NT2/D1 (cell line): Measurements from ENCODE around the gene NCAN.
"Not testable (repeated sequence)": the region's sequence is repeated elsewhere in the genome, so short reads cannot be mapped to it uniquely, and the experiment has no call there.

Experiments
- DNase-seq: peaks from one replicate; pipeline ENCODE4 v3.0.0-alpha.2; 2011; ENCODE audit warnings: low read depth, low spot score
- H3K27me3 ChIP-seq: 2 replicates; pipeline ENCODE4 v1.6.0; 2011; ENCODE audit warnings: mild to moderate bottlenecking; ENCODE audit not compliant: insufficient read length, insufficient read depth
- H3K36me3 ChIP-seq: 2 replicates; pipeline ENCODE4 v1.6.1; 2011; ENCODE audit warnings: mild to moderate bottlenecking, low read length, mixed read lengths; ENCODE audit not compliant: insufficient read depth, insufficient read length
- H3K4me1 ChIP-seq: 2 replicates; pipeline ENCODE4 v1.5.1; 2011; ENCODE audit not compliant: insufficient read depth, insufficient read length
- H3K4me3 ChIP-seq: 2 replicates; pipeline ENCODE4 v1.5.1; 2011; ENCODE audit warnings: low read depth; ENCODE audit not compliant: insufficient read length
- H3K9ac ChIP-seq: 2 replicates; pipeline ENCODE4 v1.6.0; 2011; ENCODE audit warnings: low read depth; ENCODE audit not compliant: insufficient read length
- H3K9me3 ChIP-seq: 2 replicates; pipeline ENCODE4 v1.5.1; 2011; ENCODE audit warnings: mild to moderate bottlenecking, low read length; ENCODE audit not compliant: insufficient read depth
- SUZ12 ChIP-seq: IDR thresholded peaks from 2 replicates; pipeline ENCODE4 v1.6.1; 2011; ENCODE audit not compliant: insufficient read length, insufficient read depth; ENCODE audit errors: extremely low read depth
- YY1 ChIP-seq: IDR thresholded peaks from 2 replicates; pipeline ENCODE4 v1.6.1; 2011; ENCODE audit not compliant: insufficient read length, insufficient read depth
- ZNF274 ChIP-seq: IDR thresholded peaks from 2 replicates; pipeline ENCODE4 v1.6.1; 2011; ENCODE audit warnings: mild to moderate bottlenecking, low read depth, low read length

The NCAN gene

DNA sequence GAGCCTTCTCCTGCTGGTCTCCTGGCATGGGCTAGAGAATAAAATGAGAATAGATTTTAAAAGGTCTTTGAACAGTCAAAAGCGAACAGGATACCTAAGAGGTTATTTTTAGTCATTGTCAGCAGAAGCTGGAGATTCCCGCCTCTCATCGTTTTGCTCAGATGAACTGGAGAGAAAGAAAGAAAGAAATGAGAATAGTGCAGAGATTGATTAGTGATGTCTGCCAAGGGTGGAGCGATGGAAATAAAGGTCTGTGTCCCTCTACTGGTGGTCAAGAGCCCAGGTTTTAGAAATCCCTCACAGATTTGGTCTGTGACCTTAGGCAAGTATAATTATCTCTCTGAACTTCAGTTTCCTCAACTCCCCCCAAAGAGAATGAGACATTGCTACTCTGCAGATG lies 5.3 kb downstream of the NCAN start:
- TF ChIP-seq YY1, result no peak
- TF ChIP-seq SUZ12, result no peak
- TF ChIP-seq ZNF274, result no peak
- H3K9me3 ChIP-seq, result no peaks in the 10 kb centered on the region
- peaks cover 8% of the 10 kb centered on the region for H3K4me1 ChIP-seq
- DNase-seq, result no peak
- H3K36me3 ChIP-seq, result no peaks in the 10 kb centered on the region
- no peak overlapping the region for H3K4me3 ChIP-seq
- H3K9ac ChIP-seq, result no peak overlapping the region
- H3K27me3 ChIP-seq, result peaks cover 40% of the 10 kb centered on the region

DNA sequence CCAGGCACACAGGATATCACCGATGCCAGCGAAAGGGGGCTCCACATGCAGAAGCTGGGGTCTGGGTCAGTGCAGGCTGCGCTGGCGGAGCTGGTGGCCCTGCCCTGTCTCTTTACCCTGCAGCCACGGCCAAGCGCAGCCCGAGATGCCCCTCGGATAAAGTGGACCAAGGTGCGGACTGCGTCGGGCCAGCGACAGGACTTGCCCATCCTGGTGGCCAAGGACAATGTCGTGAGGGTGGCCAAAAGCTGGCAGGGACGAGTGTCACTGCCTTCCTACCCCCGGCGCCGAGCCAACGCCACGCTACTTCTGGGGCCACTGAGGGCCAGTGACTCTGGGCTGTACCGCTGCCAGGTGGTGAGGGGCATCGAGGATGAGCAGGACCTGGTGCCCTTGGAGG lies 7.2 kb downstream of the NCAN start:
- no peak for TF ChIP-seq SUZ12
- no peak for TF ChIP-seq ZNF274
- TF ChIP-seq YY1, result no peak
- H3K4me1 ChIP-seq, result peaks cover 2% of the 10 kb centered on the region
- H3K9ac ChIP-seq, result no peak overlapping the region
- no peaks in the 10 kb centered on the region for H3K36me3 ChIP-seq
- no peak overlapping the region for H3K4me3 ChIP-seq
- H3K9me3 ChIP-seq, result peaks cover 2% of the 10 kb centered on the region; the same call in 1 of the 2 replicates
- DNase-seq, result no peak
- H3K27me3 ChIP-seq, result peaks cover 26% of the 10 kb centered on the region

DNA sequence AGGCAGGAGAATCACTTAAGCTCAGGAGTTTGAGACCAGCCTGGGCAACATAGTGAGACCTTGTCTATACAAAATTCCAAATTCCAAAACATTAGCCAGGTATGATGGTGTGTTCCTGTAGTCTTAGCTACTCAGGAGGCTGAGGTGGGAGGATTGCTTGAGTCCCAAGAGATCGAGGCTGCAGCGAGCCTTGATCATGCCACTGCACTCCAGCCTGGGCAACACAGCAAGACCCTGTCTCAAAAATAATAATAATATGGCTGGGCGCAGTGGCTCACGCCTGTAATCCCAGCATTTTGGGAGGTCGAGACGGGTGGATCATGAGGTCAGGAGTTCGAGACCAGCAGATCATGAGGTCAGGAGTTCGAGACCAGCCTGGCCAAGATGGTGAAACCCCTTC lies 9.2 kb downstream of the NCAN start:
- peaks cover 21% of the 10 kb centered on the region for H3K27me3 ChIP-seq
- H3K4me1 ChIP-seq, H3K9me3 ChIP-seq, H3K4me3 ChIP-seq, DNase-seq, H3K9ac ChIP-seq, H3K36me3 ChIP-seq: not testable (repeated sequence)

DNA sequence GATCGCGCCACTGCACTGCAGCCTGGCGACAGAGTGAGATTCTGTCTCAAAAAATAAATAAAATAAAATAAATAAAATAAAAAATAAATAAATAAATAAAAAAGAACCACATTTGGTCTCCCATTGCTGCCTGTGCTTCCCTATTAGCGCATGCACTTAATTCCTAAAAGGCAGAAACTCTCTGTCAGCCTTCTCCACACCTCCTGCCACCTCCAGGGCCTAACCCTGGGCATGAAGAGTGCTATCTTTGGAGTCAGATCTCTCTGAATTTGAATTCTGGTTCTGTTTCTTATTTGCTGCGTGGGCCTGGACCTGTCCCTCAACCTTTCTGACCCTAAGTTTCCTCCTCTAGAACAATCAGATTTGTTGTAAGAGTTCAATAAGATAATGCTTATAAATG lies 11.3 kb downstream of the NCAN start:
- Histone ChIP-seq H3K4me1 (peaks cover 4% of the 10 kb centered on the region), H3K36me3 (no peaks in the 10 kb centered on the region), H3K27me3 (peaks cover 32% of the 10 kb centered on the region), H3K9me3 (peaks cover 6% of the 10 kb centered on the region; the same call in 1 of the 2 replicates), H3K9ac (no peak overlapping the region), H3K4me3 (no peak overlapping the region)
- DNase-seq, result no peak
- TF ChIP-seq ZNF274, result no peak
- no peak for TF ChIP-seq YY1
- no peak for TF ChIP-seq SUZ12

DNA sequence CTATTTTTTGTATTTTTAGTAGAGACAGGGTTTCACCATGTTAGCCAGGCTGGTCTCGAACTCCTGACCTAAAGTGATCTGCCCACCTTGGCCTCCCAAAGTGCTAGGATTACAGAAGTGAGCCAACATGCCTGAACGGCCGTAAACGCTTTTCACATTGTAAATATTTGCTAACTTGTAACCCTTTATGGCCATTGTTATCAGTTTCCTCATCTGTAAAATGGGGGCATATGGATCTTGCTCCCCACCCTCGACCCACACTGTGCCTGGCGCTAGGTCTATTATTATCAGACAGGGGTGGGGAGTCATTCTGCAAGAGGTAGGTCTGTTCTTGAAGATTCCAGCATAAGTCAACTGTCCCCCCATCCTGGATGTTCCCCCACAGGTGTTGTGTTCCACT lies 11.9 kb downstream of the NCAN start:
- H3K9ac ChIP-seq, result no peak overlapping the region
- peaks cover 4% of the 10 kb centered on the region for H3K4me1 ChIP-seq
- no peak overlapping the region for H3K4me3 ChIP-seq
- TF ChIP-seq SUZ12 (no peak), ZNF274 (no peak), YY1 (no peak)
- H3K9me3 ChIP-seq, result peaks cover 6% of the 10 kb centered on the region; the same call in 1 of the 2 replicates
- H3K36me3 ChIP-seq, result no peaks in the 10 kb centered on the region
- DNase-seq, result no peak
- H3K27me3 ChIP-seq, result peaks cover 32% of the 10 kb centered on the region

DNA sequence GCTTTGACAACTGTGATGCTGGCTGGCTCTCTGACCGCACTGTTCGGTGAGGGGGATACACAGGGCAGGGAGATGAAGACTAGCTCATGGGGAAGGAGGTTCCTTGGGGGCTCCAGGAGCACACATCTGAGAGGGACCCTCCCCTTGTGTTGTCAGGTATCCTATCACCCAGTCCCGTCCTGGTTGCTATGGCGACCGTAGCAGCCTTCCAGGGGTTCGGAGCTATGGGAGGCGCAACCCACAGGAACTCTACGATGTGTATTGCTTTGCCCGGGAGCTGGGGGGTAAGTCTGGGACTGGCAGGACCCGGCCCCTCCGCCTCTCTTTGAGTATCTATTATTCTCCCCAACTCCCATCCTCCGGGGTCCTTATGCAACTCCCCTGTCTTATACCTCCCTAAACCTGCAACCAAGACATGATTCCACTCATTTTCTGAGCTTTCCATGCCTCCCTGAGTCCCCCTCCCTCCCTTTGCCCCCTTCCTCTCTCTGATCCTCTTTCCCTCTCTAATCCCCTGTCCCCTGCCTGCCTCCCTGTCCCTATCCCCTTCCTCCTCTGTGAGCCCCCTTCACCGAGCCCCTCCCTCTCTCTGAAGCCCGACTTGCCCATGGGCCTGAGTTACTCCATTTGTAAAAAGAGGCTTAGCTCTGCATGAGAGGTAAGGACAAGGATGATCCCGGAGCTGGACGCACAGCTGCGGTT lies 12.5 kb downstream of the NCAN start:
- H3K9ac ChIP-seq, result peak overlapping the region; percentile 75
- TF ChIP-seq YY1, result no peak
- no peak for TF ChIP-seq SUZ12
- TF ChIP-seq ZNF274, result no peak
- peaks cover 4% of the 10 kb centered on the region for H3K4me1 ChIP-seq
- peaks cover 6% of the 10 kb centered on the region; the same call in 1 of the 2 replicates for H3K9me3 ChIP-seq
- H3K27me3 ChIP-seq, result peaks cover 32% of the 10 kb centered on the region
- DNase-seq, result no peak
- no peaks in the 10 kb centered on the region for H3K36me3 ChIP-seq
- peak overlapping the region; percentile 40 for H3K4me3 ChIP-seq

DNA sequence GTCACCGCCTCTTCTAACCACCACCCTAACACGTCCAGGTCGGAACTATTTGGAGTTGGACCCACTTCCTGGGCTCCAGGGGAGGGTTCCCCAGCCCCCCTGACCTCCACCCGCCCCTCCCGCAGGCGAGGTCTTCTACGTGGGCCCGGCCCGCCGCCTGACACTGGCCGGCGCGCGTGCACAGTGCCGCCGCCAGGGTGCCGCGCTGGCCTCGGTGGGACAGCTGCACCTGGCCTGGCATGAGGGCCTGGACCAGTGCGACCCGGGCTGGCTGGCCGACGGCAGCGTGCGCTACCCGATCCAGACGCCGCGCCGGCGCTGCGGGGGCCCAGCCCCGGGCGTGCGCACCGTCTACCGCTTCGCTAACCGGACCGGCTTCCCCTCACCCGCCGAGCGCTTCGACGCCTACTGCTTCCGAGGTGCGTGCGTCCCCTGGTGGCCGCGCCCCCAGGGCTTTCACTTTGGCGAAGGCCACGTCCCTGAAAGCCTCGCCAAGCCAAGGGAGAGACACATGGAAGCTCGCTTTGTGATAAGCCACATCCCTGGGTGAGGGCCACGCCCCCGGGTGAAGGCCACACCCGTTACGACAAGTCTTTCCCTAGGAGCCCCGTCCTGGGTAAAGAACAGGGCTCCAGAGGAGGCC lies 13.2 kb downstream of the NCAN start:
- H3K9ac ChIP-seq, result peak overlapping the region; percentile 75
- peaks cover 32% of the 10 kb centered on the region for H3K27me3 ChIP-seq
- TF ChIP-seq YY1, result no peak
- TF ChIP-seq SUZ12, result no peak
- TF ChIP-seq ZNF274, result no peak
- peak overlapping the region; percentile 40 for H3K4me3 ChIP-seq
- peak; percentile 73 for DNase-seq
- H3K36me3 ChIP-seq, result no peaks in the 10 kb centered on the region
- H3K4me1 ChIP-seq, result peaks cover 4% of the 10 kb centered on the region
- peaks cover 6% of the 10 kb centered on the region; the same call in 1 of the 2 replicates for H3K9me3 ChIP-seq
